Stimulated activated CD4-positive, alpha-beta T cell treated with anti-CD3 and anti-CD28 coated beads, Interleukin-15, amount 100 ng/mL, for 48 hours (primary cell): ENCODE results near the gene ZDHHC11B.
"Not testable (repeated sequence)": the region's sequence is repeated elsewhere in the genome, so short reads cannot be mapped to it uniquely, and the experiment has no call there.

Experiments
- DNase-seq, 2 donors: peaks; one replicate each; pipeline ENCODE4 v3.0.0-alpha.2; 2020; ENCODE audit warnings: low read depth in 2 of 2

The ZDHHC11B gene

DNA sequence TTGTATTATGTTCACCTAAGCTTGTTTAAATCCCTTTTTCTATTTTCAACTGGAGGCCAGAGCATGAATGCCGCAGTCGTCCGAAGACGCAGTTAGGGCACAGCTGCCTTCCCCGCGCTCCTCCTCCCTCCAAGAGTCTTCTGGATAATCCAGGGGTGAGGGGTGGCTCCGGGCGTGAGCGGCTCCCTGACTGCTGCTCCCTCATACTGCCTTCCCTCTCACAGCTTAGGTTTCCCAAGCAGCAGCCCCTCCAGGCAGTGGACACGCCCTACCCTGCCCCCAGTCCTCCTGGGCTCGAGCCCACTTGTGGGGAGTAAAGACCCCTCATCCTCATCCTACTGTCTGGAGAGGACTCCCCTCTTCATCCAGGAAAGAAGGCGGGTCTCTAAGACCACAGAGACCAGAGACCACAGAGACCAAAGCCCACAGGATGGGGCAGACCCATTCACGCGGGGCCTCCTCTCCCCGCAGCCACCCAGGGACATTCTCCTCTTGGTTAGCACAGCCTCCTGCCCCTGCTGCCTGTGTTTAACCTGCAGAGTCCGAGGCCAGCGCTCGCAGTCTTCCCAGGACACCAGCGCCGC, 31.9 kb downstream of the ZDHHC11B start:
- DNase-seq, result not testable (repeated sequence)

DNA sequence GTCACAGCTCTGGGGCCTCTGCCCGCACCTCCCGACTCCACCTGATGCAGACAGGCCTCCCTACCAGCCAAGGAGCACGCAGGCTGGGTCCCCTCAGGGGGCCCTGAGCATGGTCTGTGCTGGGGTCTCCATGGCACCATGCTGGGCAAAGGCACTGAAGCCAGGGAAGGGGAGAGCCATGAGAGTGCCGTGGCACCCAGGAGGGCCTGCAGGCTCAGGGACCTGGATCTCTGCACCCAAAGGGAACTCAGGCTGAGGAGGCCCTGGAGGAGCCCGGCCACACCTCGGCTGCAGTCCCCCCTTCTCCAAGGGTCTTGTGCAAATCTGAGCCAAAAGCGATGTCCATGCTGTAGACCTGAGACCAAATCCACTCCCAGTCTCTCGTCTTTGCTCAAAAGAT, 32.5 kb downstream of the ZDHHC11B start:
- not testable (repeated sequence) for DNase-seq

DNA sequence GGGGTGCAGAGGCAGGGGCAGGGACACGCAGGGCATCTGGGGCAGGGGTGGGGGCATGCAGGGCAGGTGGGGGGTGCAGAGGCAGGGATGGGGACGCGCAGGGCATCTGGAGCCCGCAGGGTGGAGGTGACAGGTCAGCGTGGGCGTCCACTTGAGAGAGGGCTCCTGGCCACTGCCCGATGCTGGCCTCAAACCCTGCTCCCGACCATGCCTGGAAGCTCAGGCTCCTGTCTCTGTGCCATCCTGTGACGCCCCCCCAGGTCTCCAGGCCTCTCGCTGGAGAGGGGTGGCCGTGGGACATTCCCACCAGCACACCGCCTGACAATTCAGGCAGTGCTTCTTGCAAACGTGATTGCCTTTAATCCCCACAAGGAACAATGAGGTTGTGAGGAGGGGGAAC, 33.0 kb downstream of the ZDHHC11B start:
- DNase-seq, result no peak

DNA sequence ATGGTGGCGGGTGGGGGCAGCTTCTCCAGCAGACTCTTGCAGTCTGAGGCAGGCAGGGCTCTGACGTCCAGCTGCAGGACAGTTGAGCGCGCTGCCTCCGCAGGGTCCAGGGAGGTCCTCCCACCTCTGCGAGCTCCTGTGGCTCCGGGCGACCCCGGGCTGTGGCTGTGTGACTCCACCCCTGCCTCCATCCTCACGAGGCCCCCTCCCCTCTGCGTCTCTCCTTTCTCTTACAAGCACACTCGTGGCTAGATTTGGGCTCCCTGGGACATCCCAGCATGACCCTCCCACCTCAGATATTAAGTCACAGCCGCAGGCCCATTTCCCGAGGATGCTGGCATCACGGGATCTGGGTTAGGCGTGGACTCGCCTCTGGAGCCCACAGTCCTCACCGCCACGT, 34.3 kb downstream of the ZDHHC11B start:
- DNase-seq, result not testable (repeated sequence)

DNA sequence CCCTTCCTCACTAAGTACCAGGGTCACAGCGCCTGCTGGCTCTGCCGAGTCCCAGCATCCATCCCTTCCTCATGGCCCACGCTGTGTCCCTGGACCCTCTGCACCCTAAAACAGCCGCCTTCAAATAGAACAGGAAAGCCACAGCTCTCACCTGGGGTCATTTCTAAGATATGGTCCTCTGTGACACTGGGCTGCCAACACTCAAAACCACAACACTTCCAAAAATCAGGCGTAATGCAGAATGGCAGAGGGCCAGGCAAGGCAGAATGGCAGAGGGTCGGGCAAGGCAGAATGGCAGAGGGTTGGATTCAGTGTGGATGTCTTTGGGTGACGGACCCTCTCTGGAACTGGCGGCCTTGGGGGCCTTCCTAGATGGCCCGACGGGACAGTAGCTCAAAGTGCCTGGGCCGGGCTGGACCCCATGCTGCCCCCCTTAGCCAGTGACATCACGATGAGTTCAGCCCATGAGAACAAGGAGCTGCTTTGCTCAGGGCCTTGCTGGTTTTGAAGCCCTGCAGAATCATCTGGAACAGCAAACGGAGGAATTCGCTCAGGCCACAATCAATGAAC, 35.3 kb downstream of the ZDHHC11B start:
- DNase-seq, result no peak

DNA sequence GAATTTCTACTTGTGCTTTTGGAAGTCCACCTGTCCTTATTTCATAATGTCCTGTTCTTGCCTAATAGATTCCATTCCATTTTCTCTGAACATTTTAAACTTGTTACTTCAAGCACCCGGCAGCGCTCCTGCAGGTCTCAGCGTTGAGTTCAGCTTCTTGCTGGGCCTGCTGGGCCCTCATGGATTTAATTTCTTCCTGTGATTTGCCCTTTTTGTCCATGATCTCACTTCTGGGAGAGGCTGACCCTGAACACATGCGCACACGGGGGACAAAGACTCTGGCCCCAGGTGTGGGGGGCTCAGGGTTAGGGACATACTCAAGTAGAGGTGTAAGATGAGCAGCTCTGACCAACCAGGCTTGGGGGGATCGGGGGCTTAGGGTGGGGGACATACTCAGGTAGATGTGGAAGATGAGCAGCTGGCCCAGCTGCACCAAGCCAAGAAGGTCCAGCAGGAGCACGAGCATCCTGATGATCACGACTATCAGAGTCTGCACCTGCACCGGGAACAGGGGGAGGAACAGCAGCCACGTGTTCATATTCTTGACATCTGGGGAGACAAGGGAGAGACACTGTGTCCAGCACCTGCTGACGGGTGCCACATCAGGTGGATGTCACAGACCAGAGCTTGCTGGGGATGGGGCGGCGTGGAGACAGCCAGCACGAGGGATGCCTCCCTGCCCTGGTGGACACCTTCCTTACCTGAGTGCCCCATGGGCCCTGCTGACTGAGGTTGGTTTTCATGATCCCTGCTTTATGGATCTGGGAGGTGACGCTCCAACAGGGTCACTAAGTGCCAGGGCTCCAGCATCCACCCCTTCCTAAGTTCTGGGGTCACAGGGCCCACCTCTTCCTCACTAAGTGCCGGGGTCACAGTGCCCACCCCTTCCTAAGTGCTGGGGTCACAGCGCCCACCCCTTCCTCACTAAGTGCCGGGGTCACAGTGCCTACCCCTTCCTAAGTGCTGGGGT, 36.2 kb downstream of the ZDHHC11B start:
- not testable (repeated sequence) for DNase-seq

DNA sequence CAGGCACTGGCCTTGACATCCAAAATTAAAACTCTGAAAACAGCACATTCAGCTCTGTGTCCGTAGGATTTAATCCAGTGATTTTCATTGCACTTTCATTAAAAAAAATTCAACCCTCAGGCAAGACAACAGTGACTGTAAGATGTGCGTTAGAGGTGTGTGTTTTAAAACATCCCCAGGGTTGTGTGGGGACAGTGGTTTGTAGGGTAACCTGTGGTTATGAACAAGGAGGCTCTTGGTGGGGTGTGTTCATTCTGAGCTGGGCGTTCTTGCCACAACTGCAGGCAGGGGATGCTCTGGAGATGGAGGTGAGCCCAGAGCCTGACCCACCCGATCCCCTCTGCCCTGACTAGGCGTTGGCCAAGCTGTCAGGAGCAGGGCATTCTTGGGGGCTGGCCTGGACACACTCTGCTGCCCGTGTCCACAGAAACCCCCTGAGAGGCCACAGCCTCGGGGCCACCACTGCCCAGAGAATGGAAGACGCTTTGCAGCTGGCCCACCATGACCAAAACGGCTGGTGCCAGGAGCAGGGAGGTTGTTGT, 37.2 kb downstream of the ZDHHC11B start:
- not testable (repeated sequence) for DNase-seq

DNA sequence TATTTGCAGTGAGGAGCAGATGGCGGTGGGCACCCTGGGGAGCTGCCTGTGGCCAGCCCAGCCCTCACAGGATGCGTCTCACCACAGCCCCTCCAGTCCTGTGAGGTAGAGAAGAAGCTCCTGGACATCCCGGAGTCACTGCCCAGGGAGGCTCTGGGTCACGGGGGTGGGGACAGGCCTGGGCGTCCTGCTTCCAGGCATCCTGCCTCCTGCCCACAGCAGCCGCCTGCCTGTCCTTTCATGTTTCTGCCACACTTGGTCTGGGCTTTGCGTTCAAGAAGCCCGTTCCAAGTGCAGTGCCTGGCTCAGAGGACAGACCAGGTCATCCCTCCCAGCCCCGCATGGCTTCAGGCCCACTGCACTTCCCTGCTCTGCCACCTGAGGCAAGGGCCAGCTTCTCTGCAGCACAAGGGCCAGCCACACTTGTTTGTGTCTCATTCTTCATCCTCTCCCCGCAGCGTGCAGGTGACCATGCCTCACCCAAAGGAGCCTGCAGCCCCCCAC, 38.2 kb downstream of the ZDHHC11B start:
- DNase-seq, result no peak

DNA sequence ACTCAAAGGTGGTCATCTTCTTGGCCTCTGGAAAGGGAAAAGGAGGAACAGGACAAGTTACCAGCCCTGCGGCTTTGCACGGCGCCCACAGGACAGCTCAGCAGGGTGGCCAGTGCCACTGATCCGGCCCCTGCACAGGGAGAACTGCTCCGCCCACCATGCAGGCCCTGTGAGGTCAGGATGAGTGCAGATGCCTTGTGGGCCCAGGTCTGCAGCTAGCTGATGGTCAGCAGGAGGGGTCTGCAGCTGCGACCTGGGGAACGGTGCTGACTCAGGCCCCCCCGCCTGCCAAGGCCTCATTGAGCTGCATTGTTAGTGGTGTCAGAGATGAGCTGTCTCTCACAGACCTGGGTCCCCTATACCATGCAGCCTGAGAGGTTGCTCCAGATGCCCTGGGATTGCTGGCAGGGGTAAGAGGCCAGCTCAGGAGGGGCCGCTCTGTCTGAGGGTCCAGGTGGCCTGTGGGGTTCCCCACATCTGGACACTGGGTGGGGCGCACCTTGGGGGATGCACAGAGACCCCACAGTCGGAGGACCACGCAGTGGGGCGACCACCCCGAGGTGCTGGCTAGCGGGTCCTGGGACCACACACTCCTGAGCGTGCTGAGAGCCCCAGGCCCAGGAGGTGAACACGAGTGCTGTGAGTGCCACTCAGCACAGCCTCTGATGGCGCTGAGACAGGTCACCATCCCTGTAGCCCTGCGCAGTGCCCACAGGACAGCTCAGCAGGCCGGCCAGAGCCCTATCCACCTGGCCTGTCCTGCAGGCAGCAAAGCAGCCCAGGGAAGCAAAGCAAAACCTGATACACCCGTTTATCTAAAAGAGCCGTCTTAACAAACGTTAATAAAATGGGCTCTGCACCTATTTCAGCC, 39.0 kb downstream of the ZDHHC11B start:
- not testable (repeated sequence) for DNase-seq

DNA sequence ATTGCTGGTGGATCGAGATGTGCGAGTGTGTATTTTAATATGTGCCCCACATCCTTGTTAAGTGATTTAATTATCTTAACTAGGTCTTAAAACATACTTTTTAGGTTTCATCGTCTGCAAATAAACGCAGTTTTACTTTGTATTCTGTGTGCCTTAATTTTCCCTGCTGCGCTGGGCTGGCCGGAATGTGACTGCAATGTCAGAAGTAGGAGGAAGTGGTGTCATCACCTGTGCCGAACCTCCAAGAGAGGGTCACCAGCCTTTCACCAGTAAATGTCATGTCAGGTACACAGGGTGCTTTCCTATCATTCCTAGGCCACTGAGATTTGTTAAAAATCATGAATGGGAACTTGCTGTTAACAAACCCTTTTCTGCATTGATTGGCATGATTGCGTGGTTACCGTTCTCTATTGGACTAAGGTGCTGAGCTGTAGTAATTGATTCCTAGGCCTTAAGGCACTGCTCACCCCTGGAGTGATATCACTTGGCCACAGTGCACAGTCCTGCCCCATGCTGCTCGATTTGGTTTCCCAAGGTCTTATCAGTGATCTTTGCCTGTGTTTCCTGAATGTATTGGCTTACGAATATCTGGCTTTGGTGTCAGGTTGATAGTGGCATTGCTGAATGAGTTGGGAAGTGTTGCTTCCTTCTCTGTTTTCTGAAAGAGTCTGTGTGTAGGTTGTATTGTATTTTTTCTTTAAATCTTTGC, 40.7 kb downstream of the ZDHHC11B start:
- not testable (repeated sequence) for DNase-seq

DNA sequence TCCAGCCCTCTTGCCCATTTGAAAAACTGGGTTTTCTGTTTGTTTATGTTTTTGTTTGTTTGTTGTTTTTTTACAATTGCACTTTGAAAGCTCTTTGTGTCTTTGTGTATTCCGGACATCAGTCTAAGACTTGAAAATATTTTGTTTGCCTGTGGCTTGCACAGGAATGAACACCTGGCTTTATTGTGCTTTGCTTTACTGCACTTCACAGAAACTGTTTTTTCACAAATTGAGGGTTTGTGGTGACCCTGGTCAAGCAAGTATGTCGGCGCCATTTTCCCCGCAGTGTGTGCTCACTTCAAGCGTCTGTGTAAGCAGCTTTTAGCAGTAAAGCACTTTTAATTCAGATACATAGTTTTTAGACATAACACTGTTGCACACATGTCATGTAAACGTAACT, 42.3 kb downstream of the ZDHHC11B start:
- DNase-seq, result not testable (repeated sequence)

DNA sequence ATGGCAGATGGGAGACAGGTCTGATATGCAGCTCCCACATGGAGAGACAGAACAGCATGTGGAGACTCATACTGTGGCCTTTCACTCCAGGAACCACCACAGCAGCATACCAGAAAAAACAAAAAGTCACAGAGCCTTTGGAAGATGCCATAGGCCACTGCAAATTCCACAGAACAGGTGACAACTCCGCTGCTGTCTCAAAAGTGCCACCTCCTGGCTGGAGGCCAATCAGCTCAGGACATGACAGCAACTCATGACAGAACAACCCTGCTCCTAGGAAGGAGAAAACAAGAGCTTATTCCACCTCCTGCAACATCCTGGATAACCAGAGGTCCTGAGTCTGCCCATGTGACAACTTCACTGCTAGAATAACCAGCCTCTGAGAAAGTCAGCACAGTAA, 50.4 kb downstream of the ZDHHC11B start:
- not testable (repeated sequence) for DNase-seq

DNA sequence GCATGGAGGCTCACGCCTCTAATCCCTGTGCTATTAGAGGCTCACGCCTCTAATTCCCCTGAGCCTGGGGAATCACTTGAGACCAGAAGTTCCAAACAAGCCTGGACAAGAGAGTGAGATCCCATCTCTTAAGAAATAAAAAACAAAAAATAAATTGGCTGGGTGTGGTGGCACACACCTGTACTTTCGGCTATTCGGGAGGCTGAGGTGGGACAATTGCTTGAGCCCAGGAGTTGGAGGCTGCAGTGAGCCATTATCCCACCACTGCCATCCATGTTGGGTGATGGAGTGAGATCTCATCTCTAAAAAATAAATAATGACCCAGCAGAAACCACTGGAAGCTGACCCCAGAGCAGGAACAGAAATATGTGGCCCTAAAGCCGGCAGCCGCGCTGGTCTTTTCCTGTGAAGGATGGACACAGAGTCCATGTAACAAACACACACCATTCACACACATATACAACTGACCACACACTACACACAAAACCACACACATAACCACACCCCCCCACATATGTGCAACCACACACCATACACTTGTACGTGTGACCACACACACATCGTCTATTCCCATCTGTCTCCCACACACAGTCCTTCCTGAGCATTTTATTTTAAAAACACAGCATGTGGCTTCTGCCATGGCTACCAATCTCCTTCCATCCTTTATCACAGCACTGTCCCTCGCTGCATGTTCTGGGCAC, 51.6 kb downstream of the ZDHHC11B start:
- not testable (repeated sequence) for DNase-seq

DNA sequence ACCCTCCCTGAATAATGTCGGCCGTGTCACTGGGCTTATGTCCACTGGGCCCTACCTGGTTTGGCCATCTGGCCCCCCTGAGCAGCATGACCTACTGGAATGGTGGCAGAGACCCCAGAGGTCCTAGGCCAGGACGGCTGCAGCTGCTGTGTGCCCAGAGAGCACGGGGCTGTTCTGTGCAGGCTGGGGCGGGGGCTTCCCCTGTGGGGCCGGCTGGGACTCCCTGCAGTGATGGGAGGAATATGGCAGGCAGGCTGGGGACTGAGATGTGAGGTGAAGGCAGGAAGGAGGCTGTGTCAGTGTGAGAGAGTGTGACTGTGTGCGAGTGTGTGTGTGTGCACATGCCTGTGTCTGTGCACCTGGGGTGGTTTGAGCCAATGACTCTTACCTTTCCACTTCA, 55.3 kb downstream of the ZDHHC11B start:
- not testable (repeated sequence) for DNase-seq

DNA sequence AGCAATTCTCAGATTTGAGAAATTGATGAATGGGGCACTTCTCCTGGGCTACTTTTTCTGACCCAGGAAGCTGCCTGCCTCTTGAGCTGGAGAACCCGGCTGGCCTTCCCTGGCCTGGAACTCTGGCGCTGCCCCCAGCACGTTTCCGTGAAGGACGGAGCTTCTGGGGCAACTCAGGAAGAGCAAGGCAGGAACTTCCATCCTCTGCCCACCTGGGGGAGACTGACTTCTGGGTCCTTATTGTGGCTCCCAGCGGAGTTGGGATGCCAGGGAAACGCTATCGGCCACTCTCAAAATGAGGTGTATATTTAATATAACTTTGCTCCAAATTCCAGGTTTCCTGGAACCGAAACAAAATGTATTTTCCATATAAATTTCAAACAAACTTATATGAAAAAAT, 57.4 kb downstream of the ZDHHC11B start:
- not testable (repeated sequence) for DNase-seq

DNA sequence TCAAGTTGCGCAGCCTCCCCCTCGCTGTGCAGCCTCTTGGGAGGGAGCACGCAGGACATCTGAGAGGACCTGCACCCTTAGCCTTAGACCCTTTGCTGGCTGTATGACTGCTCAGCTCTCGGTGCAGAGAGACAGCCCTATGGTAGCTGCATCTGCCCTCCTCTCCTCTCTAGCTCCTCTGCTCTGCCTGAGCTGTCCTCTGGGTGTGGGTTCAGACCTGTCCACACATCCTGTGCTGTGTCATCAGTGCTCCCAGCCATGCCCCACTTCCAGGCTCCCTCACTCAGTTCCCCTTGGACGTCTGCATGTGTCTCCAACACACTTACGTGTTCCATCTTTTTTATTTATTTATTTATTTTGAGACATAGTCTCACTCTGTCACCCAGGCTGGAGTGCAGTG, 60.7 kb downstream of the ZDHHC11B start:
- not testable (repeated sequence) for DNase-seq

DNA sequence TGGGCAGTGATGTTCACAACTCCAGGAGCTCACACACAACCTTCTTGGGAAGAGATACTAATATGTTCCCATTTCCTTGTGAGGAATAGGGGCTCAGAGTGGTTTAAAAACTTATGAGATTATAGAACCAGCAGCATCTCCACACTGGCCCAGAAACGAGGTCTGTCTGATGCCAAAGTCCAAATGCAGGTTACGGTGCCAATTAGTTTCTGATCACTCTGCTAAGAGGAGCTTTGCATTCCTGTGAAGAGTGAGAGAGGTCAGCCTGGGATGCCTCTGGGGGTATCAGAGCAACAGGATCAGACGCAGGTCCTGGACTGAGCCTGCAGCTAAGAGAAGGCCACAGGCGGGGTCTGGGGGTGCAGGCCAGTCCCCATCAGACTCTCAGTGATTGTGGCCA, 61.2 kb downstream of the ZDHHC11B start:
- not testable (repeated sequence) for DNase-seq

DNA sequence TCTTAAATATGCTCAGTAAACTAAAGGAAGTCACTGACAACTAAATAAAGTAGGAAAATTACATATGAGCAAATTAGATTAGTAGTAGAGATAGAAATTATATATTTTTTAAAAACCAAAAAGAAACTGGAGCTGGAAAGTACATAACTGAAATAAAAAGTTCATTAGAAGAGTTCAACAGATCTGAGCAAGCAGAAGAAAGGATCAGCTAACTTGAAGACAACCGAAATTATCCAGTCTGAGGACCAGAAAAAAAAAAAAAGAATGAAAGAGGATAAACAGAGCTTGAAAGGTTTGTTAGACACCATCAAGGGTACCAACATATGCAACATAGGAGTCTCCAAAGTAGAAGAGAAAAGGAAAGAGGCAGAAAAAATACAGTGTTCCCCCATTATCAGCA, 65.2 kb downstream of the ZDHHC11B start:
- not testable (repeated sequence) for DNase-seq

DNA sequence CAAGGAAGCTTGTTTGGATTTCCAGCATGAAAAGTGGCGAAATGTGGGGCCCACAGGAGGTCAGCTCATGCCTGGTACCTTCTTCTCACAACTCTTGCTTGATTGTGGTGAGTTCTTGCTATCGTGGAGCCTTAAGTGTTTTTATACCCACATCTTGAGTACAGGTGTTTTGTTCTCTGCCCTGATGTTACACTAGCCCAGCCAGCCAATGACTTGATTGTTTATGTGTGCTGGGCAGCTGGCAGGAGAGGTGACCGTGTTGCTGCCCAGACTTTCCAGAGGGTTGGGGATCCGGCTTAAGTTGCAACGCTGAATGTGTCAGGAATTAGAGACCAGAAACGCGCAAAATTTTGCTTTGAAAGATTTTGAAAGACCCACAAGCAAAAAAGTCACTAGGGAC, 67.4 kb downstream of the ZDHHC11B start:
- DNase-seq, result no peak

DNA sequence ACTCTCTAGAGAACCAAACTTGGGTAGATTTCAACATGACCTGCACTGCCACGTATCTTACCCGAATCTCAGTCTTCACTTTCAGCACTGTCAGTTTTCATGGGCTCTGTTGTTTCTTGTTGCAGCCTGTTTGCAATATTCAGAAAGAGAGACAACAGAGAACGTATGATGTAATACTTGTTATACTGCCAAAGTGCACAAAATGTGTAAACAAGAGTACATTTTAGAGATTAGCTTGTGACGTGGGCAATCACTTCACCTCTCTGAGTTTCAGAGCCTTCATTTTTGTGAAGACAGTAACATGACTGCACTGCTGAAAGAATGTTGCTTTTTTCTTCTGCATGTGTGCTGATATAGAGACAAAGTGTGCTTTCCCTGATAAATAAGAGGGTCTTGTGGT, 67.8 kb downstream of the ZDHHC11B start:
- not testable (repeated sequence) for DNase-seq
